ENCODE measurements around the gene PFN3.

PFN3 gene

DNA sequence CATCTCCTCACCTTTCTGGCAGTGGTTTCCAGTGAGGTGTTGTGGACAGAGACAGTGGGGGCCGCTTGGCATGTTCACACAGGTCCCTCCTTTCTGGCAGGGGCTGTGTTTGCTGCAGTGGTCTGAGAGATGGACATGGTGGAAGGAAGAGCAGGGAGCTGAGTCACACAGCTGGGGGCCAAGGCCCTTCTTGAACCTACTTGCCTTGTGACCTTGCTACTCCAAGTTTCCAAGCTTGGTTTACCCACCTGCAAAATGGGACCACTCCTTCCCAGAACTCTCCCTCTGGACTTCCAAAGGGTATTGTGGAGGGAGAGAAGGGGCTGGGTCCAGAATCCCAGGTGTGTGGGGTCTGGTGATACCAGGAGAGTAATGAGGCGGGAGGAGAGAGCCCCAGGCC lies 4.9 kb upstream of the PFN3 start:
- DNase-seq (ENCODE audit: low read depth) = no peak
- TF ChIP-seq, protein P1, sequence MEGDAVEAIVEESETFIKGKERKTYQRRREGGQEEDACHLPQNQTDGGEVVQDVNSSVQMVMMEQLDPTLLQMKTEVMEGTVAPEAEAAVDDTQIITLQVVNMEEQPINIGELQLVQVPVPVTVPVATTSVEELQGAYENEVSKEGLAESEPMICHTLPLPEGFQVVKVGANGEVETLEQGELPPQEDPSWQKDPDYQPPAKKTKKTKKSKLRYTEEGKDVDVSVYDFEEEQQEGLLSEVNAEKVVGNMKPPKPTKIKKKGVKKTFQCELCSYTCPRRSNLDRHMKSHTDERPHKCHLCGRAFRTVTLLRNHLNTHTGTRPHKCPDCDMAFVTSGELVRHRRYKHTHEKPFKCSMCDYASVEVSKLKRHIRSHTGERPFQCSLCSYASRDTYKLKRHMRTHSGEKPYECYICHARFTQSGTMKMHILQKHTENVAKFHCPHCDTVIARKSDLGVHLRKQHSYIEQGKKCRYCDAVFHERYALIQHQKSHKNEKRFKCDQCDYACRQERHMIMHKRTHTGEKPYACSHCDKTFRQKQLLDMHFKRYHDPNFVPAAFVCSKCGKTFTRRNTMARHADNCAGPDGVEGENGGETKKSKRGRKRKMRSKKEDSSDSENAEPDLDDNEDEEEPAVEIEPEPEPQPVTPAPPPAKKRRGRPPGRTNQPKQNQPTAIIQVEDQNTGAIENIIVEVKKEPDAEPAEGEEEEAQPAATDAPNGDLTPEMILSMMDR (IDR thresholded peaks at IDR 0.05; ENCODE audit: low read length, missing control alignments) = no peak
- no peak overlapping the region for H3K4me3 ChIP-seq (replicated peaks; ENCODE audit: low read depth, low read length)

DNA sequence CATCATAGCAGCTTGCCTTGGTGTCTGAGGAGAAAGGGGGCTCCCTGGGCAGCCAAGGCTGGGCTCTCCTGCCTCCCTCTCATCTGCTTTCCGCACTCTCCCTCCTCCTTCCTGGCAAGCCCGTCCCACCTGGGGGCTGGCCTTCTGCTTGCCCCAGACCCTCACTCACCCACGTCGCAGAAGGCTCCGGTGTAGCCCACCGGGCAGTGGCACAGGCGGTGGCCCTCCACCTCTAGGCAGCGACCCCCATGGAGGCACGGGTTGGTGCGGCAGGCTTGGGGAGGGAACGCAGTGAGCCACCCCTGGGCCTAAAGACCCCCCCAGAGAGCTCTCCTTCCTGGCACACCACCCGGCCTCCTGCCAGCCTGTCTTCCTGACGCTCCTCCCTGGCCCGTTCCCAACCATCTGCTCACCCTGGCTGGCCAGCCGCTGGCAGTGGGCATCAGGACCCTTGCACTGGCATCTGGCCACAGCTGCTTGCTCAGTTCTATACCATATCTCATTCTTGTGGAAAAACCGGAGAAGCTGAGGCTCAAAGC lies 4.2 kb upstream of the PFN3 start:
- TF ChIP-seq, protein P1 (IDR thresholded peaks at IDR 0.05; ENCODE audit: low read length, missing control alignments) = no peak
- H3K4me3 ChIP-seq (replicated peaks; ENCODE audit: low read depth, low read length) = peak overlapping the region; percentile 56
- no peak for DNase-seq (ENCODE audit: low read depth)

DNA sequence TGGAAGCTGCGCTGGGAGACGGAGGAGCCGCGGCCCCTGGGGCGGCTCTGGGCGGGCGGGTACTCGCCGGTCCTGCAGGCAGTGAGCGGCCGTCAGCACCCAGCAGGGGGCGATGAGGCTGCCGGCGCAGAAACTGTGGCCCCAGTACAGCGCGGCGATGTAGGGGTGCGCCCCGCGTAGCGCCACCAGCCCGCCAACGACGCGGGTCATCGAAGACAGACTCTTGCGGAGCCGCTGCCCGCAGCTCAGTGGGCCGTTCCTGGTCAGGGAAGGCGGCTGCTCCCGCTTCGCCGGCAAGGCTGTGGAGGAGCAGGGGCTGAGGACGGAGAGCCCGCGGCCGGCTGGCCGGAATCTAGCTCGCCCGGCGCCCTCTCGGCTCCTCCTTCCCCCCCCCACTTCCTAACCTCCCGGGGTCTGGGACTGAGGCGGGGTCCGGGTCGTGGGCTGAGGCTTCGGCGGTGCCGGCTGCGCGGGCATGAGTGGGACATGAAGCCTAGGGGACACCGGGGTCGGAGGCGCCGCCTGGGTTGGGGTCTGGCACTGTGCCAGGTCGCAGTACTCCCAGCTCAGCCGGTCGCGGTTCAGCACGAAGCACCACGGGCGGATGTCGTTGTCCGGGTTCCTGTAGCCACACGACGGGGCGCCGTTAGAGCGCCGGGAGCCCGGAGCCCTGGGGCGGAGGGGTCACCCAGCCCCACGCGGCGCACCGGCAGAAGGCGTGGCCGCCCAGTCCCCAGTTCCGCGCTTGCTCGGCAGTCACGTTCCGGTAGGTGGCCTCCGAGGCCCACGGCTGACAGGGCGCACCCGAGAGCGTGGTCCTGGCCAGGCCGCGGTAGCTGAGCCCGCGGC lies 3.6 kb upstream of the PFN3 start:
- TF ChIP-seq, protein P1 (IDR thresholded peaks at IDR 0.05; ENCODE audit: low read length, missing control alignments) = peak; percentile 53
- peak; percentile 81 for DNase-seq (ENCODE audit: low read depth)
- H3K4me3 ChIP-seq (replicated peaks; ENCODE audit: low read depth, low read length) = peak overlapping the region; percentile 56

DNA sequence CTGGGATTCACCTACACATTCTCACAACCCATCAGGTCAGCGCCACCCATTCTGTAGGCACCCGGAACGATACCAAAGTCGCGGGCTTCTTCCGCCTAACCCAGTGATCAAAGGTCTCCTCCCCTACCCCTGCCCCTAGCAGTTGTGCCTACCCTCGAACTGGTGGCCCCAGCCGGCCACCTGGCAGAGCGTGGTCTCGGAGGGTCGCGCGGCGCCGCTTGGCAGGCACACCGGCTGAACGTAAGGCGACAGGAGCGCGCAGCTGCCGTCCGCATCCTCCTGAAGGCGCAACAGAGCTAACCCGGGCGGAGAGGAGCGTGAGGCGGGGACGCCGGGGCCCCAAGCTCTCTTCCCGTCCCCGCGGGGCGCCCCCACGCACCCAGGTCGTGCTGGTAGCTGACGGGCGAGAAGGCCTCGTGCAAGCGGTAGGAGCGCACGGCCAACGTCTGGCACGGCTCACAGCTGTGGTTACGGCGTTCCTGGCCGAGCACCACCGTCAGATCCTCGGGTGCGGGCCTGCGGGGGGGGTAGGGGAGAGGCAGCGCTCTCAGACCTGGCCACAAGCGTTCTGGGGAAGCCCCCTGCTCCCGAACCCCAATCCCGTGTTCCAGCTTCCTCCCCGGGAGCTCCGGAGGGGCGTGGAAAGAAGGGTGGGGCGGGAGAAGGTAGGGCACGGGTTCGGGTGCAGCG lies 2.8 kb upstream of the PFN3 start:
- TF ChIP-seq, protein P1 (IDR thresholded peaks at IDR 0.05; ENCODE audit: low read length, missing control alignments) = no peak
- H3K4me3 ChIP-seq (replicated peaks; ENCODE audit: low read depth, low read length) = peak overlapping the region; percentile 56
- no peak for DNase-seq (ENCODE audit: low read depth)

DNA sequence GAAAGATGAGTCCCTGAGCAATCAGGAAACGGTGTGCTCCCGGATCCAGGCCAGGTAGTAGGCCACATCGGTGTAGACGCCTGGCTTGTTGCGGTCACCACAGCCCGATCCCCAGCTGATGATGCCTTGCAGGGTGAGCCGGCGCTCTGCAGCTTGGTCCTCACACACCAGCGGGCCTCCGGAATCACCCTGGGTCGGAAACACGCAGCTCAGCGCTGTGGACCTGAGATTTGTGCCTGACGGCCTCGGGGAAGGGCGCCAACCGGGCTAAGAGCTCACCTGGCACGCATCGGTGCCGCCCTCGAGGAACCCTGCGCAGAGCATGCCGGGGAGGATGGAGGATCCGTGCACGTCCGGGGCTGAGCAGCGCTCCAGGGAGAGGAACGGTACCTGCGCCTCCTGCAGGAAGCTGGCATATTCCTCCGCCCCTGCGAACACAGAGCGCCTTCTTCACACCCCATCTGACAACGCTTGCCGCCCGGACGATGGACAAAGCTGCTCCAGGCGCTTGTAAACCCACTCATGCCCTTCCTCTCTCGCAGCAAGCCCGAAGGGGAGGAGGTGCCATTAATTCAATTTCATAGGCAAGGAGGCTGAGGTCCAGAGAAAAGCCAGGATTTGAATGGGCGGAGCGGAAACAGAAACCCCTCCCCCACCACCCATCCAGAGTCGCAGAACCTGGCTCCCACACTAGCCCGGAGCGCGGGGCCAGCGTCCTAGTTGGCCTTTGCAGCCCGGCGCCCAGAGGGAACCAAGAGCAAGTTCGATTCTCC lies 2.0 kb upstream of the PFN3 start:
- no peak overlapping the region for H3K4me3 ChIP-seq (replicated peaks; ENCODE audit: low read depth, low read length)
- peak; percentile 57 for DNase-seq (ENCODE audit: low read depth)
- TF ChIP-seq, protein P1 (IDR thresholded peaks at IDR 0.05; ENCODE audit: low read length, missing control alignments) = peak; percentile 47

DNA sequence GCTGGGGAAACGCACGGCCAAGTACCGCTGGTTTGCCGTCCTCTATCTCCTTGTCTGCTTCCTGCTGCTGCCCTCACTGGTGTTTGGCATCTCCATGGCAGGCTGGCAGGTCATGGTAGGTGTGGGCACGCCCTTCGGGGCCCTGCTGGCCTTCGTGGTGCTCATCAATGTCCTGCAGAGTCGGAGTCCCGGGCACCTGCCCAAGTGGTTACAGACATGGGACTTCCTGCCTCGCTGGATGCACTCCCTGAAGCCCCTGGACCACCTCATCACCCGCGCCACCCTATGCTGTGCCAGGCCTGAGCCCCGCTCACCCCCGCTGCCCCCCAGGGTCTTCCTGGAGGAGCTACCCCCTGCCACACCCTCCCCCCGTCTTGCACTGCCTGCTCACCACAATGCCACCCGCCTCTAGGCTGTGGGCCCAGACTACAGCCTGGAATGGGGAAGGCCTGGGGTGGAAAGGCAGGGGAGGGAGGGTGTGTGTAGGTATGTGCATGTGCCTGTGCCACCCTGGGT lies 2.5 kb downstream of the PFN3 start:
- TF ChIP-seq, protein P1 (IDR thresholded peaks at IDR 0.05; ENCODE audit: low read length, missing control alignments) = no peak
- H3K4me3 ChIP-seq (replicated peaks; ENCODE audit: low read depth, low read length) = no peak overlapping the region

More for the DNA sequence above, 2.5 kb downstream of the PFN3 start:
- no peak for DNase-seq (ENCODE audit: low read depth)

Measured in fibroblast of pulmonary artery (primary cell).